B cell (primary cell): ENCODE results near the gene PSMA8. TPM values are rescaled to one million over a fixed set of nuclear protein-coding genes. Genes with fewer than 3 reads are reported as not detected.

Experiments
- ATAC-seq: fragments of 200-7000 bp; cut with Tn5 transposase; one replicate; pipeline ENCODE4 v1.10.0; 2021; ENCODE audit warnings: low read depth, mild to moderate bottlenecking, moderate number of reproducible peaks, moderate library complexity
- CTCF ChIA-PET: fragments of 350-600 bp; sonication (Branson Sonifier 250); formaldehyde crosslinking; loops from one replicate; lab custom pipeline; 2021; ENCODE audit warnings: antibody characterized with exemption, inconsistent platforms; lab: Charles Lee
- POLR2A ChIA-PET: fragments of 350-600 bp; sonication (Branson Sonifier 250); formaldehyde crosslinking; loops from one replicate; lab custom pipeline; 2021; ENCODE audit warnings: antibody characterized with exemption; lab: Charles Lee
- DNase-seq: peaks from one replicate; pipeline ENCODE4 v3.0.0; 2013
- H2AFZ ChIP-seq: 2 replicates; pipeline ENCODE4 v1.6.1; 2012; ENCODE audit warnings: mild to moderate bottlenecking, low read depth, low read length; ENCODE audit not compliant: insufficient read depth, poor library complexity, severe bottlenecking
- H3K27ac ChIP-seq, 2 donors: 1 replicate in 1 of 2; 2 replicates in 1 of 2; pipeline ENCODE4 v1.5.1; 2012 to 2013; ENCODE audit warnings: low read length in 2 of 2, mild to moderate bottlenecking in 2 of 2, moderate library complexity in 1 of 2
- H3K27me3 ChIP-seq, 4 experiments: fragments of 200-600 bp in 1 of 4; sonication (generic) in 1 of 4; replicated peaks in 1 of 4; 1 replicate in 2 of 4; 2 replicates in 2 of 4; pipeline versions ENCODE4 v1.6.1 to v1.7.0; 2013 to 2016; ENCODE audit warnings: low read length in 3 of 4, mild to moderate bottlenecking in 2 of 4, mixed read lengths in 1 of 4, moderate library complexity in 1 of 4; ENCODE audit not compliant: insufficient read depth in 4 of 4, control insufficient read depth in 3 of 4; ENCODE audit errors: control extremely low read depth in 1 of 4
- H3K36me3 ChIP-seq, 2 experiments: replicated peaks in 1 of 2; 1 replicate in 1 of 2; 2 replicates in 1 of 2; pipeline versions ENCODE4 v1.6.1 to v1.7.1; 2013; ENCODE audit warnings: low read length in 1 of 2; ENCODE audit not compliant: insufficient read depth in 2 of 2, control insufficient read depth in 1 of 2; ENCODE audit errors: control extremely low read depth in 1 of 2, extremely low read depth in 1 of 2
- H3K4me1 ChIP-seq, 2 donors: fragments of 200-600 bp in 1 of 2; sonication (generic) in 1 of 2; 1 replicate in 1 of 2; 2 replicates in 1 of 2; pipeline versions ENCODE4 v1.5.1 to v1.6.1; 2013 to 2017; ENCODE audit warnings: low read length in 2 of 2; ENCODE audit not compliant: control insufficient read depth in 2 of 2, insufficient read depth in 2 of 2
- H3K4me2 ChIP-seq: replicated peaks from 2 replicates; pipeline ENCODE3; 2012; ENCODE audit warnings: mild to moderate bottlenecking, low read depth, low read length; ENCODE audit not compliant: poor library complexity, severe bottlenecking
- H3K4me3 ChIP-seq, 5 experiments: fragments of 200-600 bp in 1 of 5; sonication (generic) in 1 of 5; 1 replicate in 3 of 5; 2 replicates in 2 of 5; pipeline versions ENCODE4 v1.5.1 to v1.7.0; 2011 to 2016; ENCODE audit warnings: low read length in 4 of 5, mild to moderate bottlenecking in 4 of 5, low read depth in 2 of 5, control low read depth in 1 of 5, moderate library complexity in 1 of 5; ENCODE audit not compliant: insufficient read depth in 1 of 5; ENCODE audit errors: control extremely low read depth in 1 of 5, extremely low read depth in 1 of 5
- H3K79me2 ChIP-seq: fragments of 200-600 bp; sonication (generic); one replicate; pipeline ENCODE4 v1.6.0; 2016; ENCODE audit warnings: low read length; ENCODE audit not compliant: control insufficient read depth, insufficient read depth
- H3K9ac ChIP-seq: fragments of 200-600 bp; sonication (generic); 2 replicates; pipeline ENCODE4 v1.6.1; 2017; ENCODE audit warnings: mild to moderate bottlenecking, low read length, moderate library complexity
- H3K9me3 ChIP-seq, 3 donors: one replicate each; pipeline versions ENCODE4 v1.6.1 to v1.7.1; 2013; ENCODE audit warnings: low read length in 2 of 3; ENCODE audit not compliant: control insufficient read depth in 2 of 3, insufficient read depth in 1 of 3; ENCODE audit errors: control extremely low read depth in 1 of 3
- H4K20me1 ChIP-seq: 2 replicates; pipeline ENCODE4 v1.6.0; 2012; ENCODE audit warnings: mild to moderate bottlenecking, low read length; ENCODE audit not compliant: insufficient read depth, control insufficient read depth, poor library complexity, severe bottlenecking
- H3K27ac Mint-ChIP-seq: one replicate; pipeline ENCODE4 v1.8.0; 2021; ENCODE audit warnings: mixed read lengths
- H3K27me3 Mint-ChIP-seq: one replicate; pipeline ENCODE4 v1.8.0; 2021; ENCODE audit warnings: mixed read lengths
- H3K4me1 Mint-ChIP-seq: one replicate; pipeline ENCODE4 v1.8.0; 2021; ENCODE audit warnings: mixed read lengths
- H3K4me3 Mint-ChIP-seq: one replicate; pipeline ENCODE4 v1.8.0; 2021; ENCODE audit warnings: mixed read lengths
- H3K9me3 Mint-ChIP-seq: one replicate; pipeline ENCODE4 v1.8.0; 2022; ENCODE audit warnings: mixed read lengths; ENCODE audit not compliant: insufficient read depth
- EZH2 ChIP-seq: IDR thresholded peaks from 2 replicates; pipeline ENCODE4 v1.6.1; 2012; ENCODE audit warnings: borderline replicate concordance, low read depth, mild to moderate bottlenecking, moderate library complexity, low read length; ENCODE audit not compliant: insufficient read depth, poor library complexity, severe bottlenecking
- WGBS: methylation state at CpG from one replicate; pipeline ENCODE4 v1.1.5; 2013; ENCODE audit warnings: missing lambda C conversion rate; ENCODE audit not compliant: insufficient coverage; 5-methylcytosine and 5-hydroxymethylcytosine counted together
- intact Hi-C: fragments of 100-400 bp; cut with micrococcal nuclease; formaldehyde crosslinking; loops from one replicate; pipeline ENCODE4 v1.10.0; 2022
- polyA plus RNA-seq: library from polyadenylated mRNA; depleted of rRNA; stranded (reverse); fragments of >200 nt; gene quantifications from 2 replicates; pipeline ENCODE4 v1.2.3, GENCODE V29; 2012
- total RNA-seq, 2 donors: library from RNA; stranded (reverse); fragments of 120-200 nt in 1 of 2; gene quantifications; 1 replicate in 1 of 2; 2 replicates in 1 of 2; pipeline versions ENCODE4 v1.2.3 to v1.2.4, GENCODE V29; 2013 to 2022
- TF ChIP-seq, protein P1 (sequence below): fragments of 200-600 bp; IDR thresholded peaks from one replicate; pipeline ENCODE4 v1.8.0; 2022; ENCODE audit warnings: antibody characterized with exemption, mild to moderate bottlenecking

PSMA8 gene
- total and polyA plus RNA-seq, 2 donors (not counting 1 experiment from before 2014, with no cell fraction given), result 0.33 to 0.91 TPM

DNA sequence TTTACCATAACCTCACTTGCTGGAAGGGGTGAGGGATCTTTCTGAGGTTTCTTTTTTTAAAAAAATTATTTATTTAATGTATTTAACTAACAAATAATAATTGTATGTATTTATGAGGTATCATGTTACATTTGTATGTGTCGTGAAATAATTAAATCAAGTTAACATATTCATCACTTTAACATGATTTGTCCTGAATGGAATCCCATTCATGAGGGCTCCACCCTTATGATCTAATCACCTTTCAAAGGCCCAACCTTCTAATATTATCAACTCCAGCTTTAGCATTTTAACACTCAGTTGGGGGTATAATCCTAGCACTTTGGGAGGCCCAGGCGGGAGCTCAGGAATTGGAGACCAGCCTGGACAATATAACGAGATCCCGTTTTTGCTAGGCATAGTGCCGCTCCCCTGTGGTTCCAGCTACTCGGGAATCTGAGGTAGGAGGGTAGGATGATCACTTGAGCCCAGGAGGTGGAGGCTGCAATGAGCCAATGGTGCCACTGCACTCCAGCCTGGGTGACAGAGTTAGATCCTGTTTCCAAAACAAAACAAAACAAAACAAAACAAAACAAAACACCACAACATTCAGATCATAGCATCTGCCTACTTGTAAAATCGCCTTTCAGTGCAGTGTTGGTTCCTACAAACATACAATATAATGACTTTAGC lies 91.5 kb downstream of the PSMA8 start:
- Histone ChIP-seq H4K20me1 (peaks cover 6% of the 10 kb centered on the region), H3K79me2 (peaks cover 35% of the 10 kb centered on the region), H3K9me3 (no peaks in the 10 kb centered on the region), H3K9ac (no peak overlapping the region), H3K4me1 (peaks cover 21 to 24% of the 10 kb centered on the region in 2 donors), H3K27me3 (no peaks in the 10 kb centered on the region), H3K4me2 (peak overlapping the region; percentile 84), H3K27ac (peak overlapping the region in 1 of 2 donors; percentile 95), H3K4me3 (no peak overlapping the region), H2AFZ (peak overlapping the region; percentile 79), H3K36me3 (no peaks in the 10 kb centered on the region)
- Mint-ChIP-seq H3K27me3 (no peaks in the 10 kb centered on the region), H3K4me3 (peak overlapping the region; percentile 94), H3K27ac (peak overlapping the region; percentile 96), H3K4me1 (peaks cover 34% of the 10 kb centered on the region), H3K9me3 (no peaks in the 10 kb centered on the region)
- no peak for TF ChIP-seq EZH2
- TF ChIP-seq, protein P1, sequence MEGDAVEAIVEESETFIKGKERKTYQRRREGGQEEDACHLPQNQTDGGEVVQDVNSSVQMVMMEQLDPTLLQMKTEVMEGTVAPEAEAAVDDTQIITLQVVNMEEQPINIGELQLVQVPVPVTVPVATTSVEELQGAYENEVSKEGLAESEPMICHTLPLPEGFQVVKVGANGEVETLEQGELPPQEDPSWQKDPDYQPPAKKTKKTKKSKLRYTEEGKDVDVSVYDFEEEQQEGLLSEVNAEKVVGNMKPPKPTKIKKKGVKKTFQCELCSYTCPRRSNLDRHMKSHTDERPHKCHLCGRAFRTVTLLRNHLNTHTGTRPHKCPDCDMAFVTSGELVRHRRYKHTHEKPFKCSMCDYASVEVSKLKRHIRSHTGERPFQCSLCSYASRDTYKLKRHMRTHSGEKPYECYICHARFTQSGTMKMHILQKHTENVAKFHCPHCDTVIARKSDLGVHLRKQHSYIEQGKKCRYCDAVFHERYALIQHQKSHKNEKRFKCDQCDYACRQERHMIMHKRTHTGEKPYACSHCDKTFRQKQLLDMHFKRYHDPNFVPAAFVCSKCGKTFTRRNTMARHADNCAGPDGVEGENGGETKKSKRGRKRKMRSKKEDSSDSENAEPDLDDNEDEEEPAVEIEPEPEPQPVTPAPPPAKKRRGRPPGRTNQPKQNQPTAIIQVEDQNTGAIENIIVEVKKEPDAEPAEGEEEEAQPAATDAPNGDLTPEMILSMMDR, result no peak
- peak; percentile 21 for DNase-seq
- CTCF ChIA-PET, result interaction anchor here (0.8 kb wide), 1 partner anchor 34 kb away, joined by 3 read pairs; no protein-coding TSS in a partner anchor
- WGBS, result 96% methylated on average over 4 of the region's 7 CpGs
- intact Hi-C loops, result loop anchor here (5.0 kb wide), 1 partner anchor 158 kb away; no protein-coding TSS in a partner anchor
- ATAC-seq, result no peak
- POLR2A ChIA-PET, result no interaction called here

- H3K4me3 Mint-ChIP-seq, result peak overlapping the region; percentile 94
- peak overlapping the region; percentile 79 for H2AFZ ChIP-seq
- no peaks in the 10 kb centered on the region for H3K36me3 ChIP-seq
- no peaks in the 10 kb centered on the region for H3K27me3 ChIP-seq
- no peaks in the 10 kb centered on the region for H3K9me3 Mint-ChIP-seq
- TF ChIP-seq, protein P1, result no peak
- CTCF ChIA-PET, result interaction anchor here (0.8 kb wide), 1 partner anchor 35 kb away, joined by 3 read pairs; no protein-coding TSS in a partner anchor
- H3K27ac Mint-ChIP-seq, result peak overlapping the region; percentile 96
- peak overlapping the region; percentile 84 for H3K4me2 ChIP-seq
- peaks cover 38% of the 10 kb centered on the region for H3K4me1 Mint-ChIP-seq
- no peaks in the 10 kb centered on the region for H3K9me3 ChIP-seq
- peaks cover 21 to 24% of the 10 kb centered on the region in 2 donors for H3K4me1 ChIP-seq
- ATAC-seq, result no peak
- intact Hi-C loops, result loop anchor here (1.0 to 5.0 kb wide), 5 partner anchors 11 to 873 kb away; partner anchors contain the start of genes SS18 and ZNF521
- 0% methylated on average over 4 of the region's 8 CpGs for WGBS
- no peaks in the 10 kb centered on the region for H3K27me3 Mint-ChIP-seq
- H4K20me1 ChIP-seq, result peaks cover 6% of the 10 kb centered on the region
- no peak for DNase-seq
- H3K27ac ChIP-seq, result peak overlapping the region; percentile 88 to 95
- POLR2A ChIA-PET, result interaction anchor here (1.2 kb wide), 1 partner anchor 136 kb away, joined by 6 read pairs; the partner anchor contains the start of gene SS18
- peak overlapping the region; percentile 41 to 91 (median 82) for H3K4me3 ChIP-seq
- H3K79me2 ChIP-seq, result peaks cover 42% of the 10 kb centered on the region
- H3K9ac ChIP-seq, result peak overlapping the region; percentile 92
Observed at GRCh38 chr18:26225915-26226228, 92.2 kb downstream of the PSMA8 start.
